ENCODE data around the gene ORM2. TPM values are rescaled to one million over a fixed set of nuclear protein-coding genes. Genes with fewer than 3 reads are reported as not detected.

The ORM2 gene
- total RNA-seq, 3 donors from 2014 or later (not counting 1 experiment from before 2014, with no cell fraction given), result not detected

- Histone ChIP-seq H3K9me3 (ENCODE audit: control insufficient read depth, insufficient read depth, low read length) (no peaks in the 10 kb centered on the region), H3K36me3 (ENCODE audit: control insufficient read depth, insufficient read depth, low read length) (no peaks in the 10 kb centered on the region), H3K4me1 (ENCODE audit: control insufficient read depth, insufficient read depth, low read length) (peaks cover 5% of the 10 kb centered on the region), H3K27me3 (ENCODE audit: control insufficient read depth, insufficient read depth, low read length) (no peaks in the 10 kb centered on the region), H3K4me3 (ENCODE audit: low read length) (no peak overlapping the region), H3K27ac (ENCODE audit: low read length) (no peak overlapping the region)
- Mint-ChIP-seq H3K27me3 (ENCODE audit: low read depth in 2 of 2) (peaks cover 0 to 3% of the 10 kb centered on the region in 2 donors), H3K9me3 (no peaks in the 10 kb centered on the region), H3K36me3 (no peaks in the 10 kb centered on the region), H3K27ac (no peak overlapping the region), H3K4me3 (no peak overlapping the region), H3K4me1 (no peaks in the 10 kb centered on the region)
- ATAC-seq, result no peak
- intact Hi-C loops (cut with micrococcal nuclease), result no loop called here
- TF ChIP-seq CTCF (IDR thresholded peaks at IDR 0.05), result no peak
- no peak for DNase-seq
- whole genome bisulfite sequencing (ENCODE audit: insufficient coverage), result 90% methylated on average over 5 of the region's 6 CpGs
Observed at GRCh38 chr9:114307899-114308267, 21.8 kb upstream of the ORM2 start.

- no peak for TF ChIP-seq CTCF (IDR thresholded peaks at IDR 0.05)
- 93% methylated on average over 12 of the region's 13 CpGs for WGBS (ENCODE audit: insufficient coverage)
- Mint-ChIP-seq H3K27me3 (ENCODE audit: low read depth in 2 of 2) (peaks cover 0 to 3% of the 10 kb centered on the region in 2 donors), H3K4me3 (no peak overlapping the region), H3K27ac (no peak overlapping the region), H3K4me1 (no peaks in the 10 kb centered on the region), H3K36me3 (no peaks in the 10 kb centered on the region), H3K9me3 (no peaks in the 10 kb centered on the region)
- Histone ChIP-seq H3K4me1 (ENCODE audit: control insufficient read depth, insufficient read depth, low read length) (peaks cover 5% of the 10 kb centered on the region), H3K27ac (ENCODE audit: low read length) (no peak overlapping the region), H3K4me3 (ENCODE audit: low read length) (no peak overlapping the region), H3K27me3 (ENCODE audit: control insufficient read depth, insufficient read depth, low read length) (no peaks in the 10 kb centered on the region), H3K9me3 (ENCODE audit: control insufficient read depth, insufficient read depth, low read length) (no peaks in the 10 kb centered on the region), H3K36me3 (ENCODE audit: control insufficient read depth, insufficient read depth, low read length) (no peaks in the 10 kb centered on the region)
- intact Hi-C loops (cut with micrococcal nuclease), result no loop called here
- DNase-seq, result peak in 1 of 2 donors; percentile 8
- no peak for ATAC-seq
Observed at GRCh38 chr9:114308361-114308950, 21.2 kb upstream of the ORM2 start.

DNA sequence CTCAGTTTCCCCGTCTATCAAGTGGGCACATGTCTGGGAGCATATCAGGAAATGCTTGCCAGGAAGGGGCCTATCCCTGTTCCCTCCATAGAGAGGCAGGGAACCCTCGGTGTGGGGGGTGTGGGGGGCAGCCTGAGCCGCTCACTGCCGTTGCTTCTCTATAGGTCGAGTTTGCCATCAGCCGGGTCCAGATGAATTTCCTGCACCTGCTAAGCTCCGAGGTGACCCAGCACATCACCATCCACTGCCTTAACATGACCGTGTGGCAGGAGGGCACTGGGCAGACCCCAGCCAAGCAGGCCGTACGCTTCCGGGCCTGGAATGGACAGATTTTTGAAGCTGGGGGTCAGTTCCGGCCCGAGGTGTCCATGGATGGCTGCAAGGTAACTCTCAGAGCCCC is 20.6 kb upstream of the ORM2 start:
- no peak overlapping the region for H3K27ac ChIP-seq (ENCODE audit: low read length)
- Mint-ChIP-seq H3K9me3 (no peaks in the 10 kb centered on the region), H3K4me3 (no peak overlapping the region), H3K4me1 (no peaks in the 10 kb centered on the region), H3K27me3 (ENCODE audit: low read depth in 2 of 2) (peaks cover 0 to 3% of the 10 kb centered on the region in 2 donors), H3K36me3 (no peaks in the 10 kb centered on the region), H3K27ac (no peak overlapping the region)
- TF ChIP-seq CTCF (IDR thresholded peaks at IDR 0.05), result no peak
- intact Hi-C loops (cut with micrococcal nuclease), result no loop called here
- WGBS (ENCODE audit: insufficient coverage), result 90% methylated on average over 13 of the region's 13 CpGs
- DNase-seq (peak in 1 of 2 donors; percentile 3), ATAC-seq (no peak)
- H3K9me3 ChIP-seq (ENCODE audit: control insufficient read depth, insufficient read depth, low read length), result no peaks in the 10 kb centered on the region
- peaks cover 5% of the 10 kb centered on the region for H3K4me1 ChIP-seq (ENCODE audit: control insufficient read depth, insufficient read depth, low read length)
- H3K4me3 ChIP-seq (ENCODE audit: low read length), result no peak overlapping the region
- H3K27me3 ChIP-seq (ENCODE audit: control insufficient read depth, insufficient read depth, low read length), result no peaks in the 10 kb centered on the region
- no peaks in the 10 kb centered on the region for H3K36me3 ChIP-seq (ENCODE audit: control insufficient read depth, insufficient read depth, low read length)

Measured in natural killer cell (primary cell).